ENCODE measurements around the gene MPP2.

The MPP2 gene

GRCh38 chr17:43881181-43881580 is 26.2 kb downstream of the MPP2 start:
- no peak overlapping the region for H3K4me3 ChIP-seq (replicated peaks; ENCODE audit: low read depth, low read length)
- TF ChIP-seq, protein P1, sequence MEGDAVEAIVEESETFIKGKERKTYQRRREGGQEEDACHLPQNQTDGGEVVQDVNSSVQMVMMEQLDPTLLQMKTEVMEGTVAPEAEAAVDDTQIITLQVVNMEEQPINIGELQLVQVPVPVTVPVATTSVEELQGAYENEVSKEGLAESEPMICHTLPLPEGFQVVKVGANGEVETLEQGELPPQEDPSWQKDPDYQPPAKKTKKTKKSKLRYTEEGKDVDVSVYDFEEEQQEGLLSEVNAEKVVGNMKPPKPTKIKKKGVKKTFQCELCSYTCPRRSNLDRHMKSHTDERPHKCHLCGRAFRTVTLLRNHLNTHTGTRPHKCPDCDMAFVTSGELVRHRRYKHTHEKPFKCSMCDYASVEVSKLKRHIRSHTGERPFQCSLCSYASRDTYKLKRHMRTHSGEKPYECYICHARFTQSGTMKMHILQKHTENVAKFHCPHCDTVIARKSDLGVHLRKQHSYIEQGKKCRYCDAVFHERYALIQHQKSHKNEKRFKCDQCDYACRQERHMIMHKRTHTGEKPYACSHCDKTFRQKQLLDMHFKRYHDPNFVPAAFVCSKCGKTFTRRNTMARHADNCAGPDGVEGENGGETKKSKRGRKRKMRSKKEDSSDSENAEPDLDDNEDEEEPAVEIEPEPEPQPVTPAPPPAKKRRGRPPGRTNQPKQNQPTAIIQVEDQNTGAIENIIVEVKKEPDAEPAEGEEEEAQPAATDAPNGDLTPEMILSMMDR (IDR thresholded peaks at IDR 0.05; ENCODE audit: low read length, missing control alignments) = no peak
- no peak for DNase-seq (ENCODE audit: low read depth)

DNA sequence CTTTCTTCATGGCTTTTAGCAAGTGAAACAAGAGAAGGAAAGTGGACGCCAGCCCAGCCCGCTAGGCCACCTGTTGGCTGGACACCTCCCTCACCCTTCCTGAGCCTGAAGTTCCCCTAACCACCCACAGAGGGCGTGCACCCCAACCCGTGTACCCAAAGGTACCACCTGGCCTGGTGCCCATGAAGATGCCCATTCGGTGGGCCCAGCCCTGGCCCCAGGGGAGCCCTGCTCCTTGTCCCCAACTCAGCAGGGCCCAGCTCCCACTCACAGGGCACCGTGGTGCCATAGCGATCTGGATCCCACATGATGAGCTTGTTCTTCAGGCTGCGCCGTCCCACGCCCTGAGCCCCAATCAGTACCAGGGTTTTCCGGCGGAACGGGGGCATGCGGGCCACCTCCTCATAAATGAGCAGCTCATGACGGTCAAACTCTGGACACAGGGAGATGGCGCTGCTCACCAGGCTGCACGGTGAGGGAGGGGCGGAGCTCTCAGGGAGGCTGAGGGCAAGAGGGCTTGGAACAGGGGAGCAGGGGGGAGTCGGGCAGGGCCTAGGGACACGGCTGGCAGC is 26.8 kb downstream of the MPP2 start:
- DNase-seq (ENCODE audit: low read depth) = peak; percentile 14
- no peak overlapping the region for H3K4me3 ChIP-seq (replicated peaks; ENCODE audit: low read depth, low read length)
- TF ChIP-seq, protein P1 (IDR thresholded peaks at IDR 0.05; ENCODE audit: low read length, missing control alignments) = peak; percentile 64

GRCh38 chr17:43879723-43880419 is 27.5 kb downstream of the MPP2 start:
- H3K4me3 ChIP-seq (replicated peaks; ENCODE audit: low read depth, low read length) = no peak overlapping the region
- TF ChIP-seq, protein P1 (IDR thresholded peaks at IDR 0.05; ENCODE audit: low read length, missing control alignments) = no peak
- DNase-seq (ENCODE audit: low read depth) = no peak

DNA sequence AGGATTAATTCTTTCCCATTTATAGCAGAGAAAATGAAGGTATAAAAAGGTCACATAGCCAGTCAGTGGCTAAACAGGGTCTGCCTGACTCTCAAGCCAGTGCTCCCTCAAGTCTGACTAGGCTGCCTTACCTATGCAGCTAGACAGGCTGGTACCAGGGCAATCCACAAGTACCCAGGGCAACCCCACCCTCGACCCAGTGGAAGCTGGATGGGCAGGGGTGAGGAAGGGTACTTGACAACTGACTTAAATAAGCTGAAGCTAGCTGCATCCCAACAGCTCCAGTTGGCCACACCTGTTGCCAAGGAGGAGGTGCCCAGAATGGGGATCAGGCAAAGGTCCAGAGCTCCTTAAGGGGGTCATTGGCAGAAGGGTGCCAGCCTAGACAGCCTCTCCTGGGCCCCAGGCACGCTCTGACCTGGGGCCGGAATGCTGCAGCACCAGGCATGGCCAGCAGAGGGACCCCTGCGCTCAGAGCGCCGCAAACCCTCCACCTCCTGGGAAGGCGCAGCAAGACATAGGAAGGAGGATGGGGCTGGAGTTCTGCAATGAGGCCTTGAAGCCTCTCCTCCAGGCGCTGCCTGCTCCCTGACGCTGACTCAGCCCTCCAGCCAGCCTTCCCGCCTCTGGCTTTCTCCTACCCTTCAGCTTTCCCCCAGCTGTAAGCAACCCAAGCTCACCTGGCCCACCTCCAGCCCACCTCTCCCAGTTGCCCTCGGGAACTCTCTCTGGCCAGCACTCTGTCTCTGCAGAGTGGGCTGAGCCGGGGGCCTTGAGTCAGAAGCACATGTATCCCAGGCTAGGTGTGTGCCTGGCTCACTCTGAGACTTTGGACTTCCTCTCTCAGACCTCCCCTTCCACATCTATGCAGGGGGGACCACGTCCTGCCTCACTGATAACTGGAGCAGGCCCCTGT is 28.8 kb downstream of the MPP2 start:
- DNase-seq (ENCODE audit: low read depth) = peak; percentile 90
- no peak overlapping the region for H3K4me3 ChIP-seq (replicated peaks; ENCODE audit: low read depth, low read length)
- TF ChIP-seq, protein P1 (IDR thresholded peaks at IDR 0.05; ENCODE audit: low read length, missing control alignments) = peak; percentile 95

GRCh38 chr17:43877451-43878155 is 29.7 kb downstream of the MPP2 start:
- H3K4me3 ChIP-seq (replicated peaks; ENCODE audit: low read depth, low read length) = no peak overlapping the region
- no peak for DNase-seq (ENCODE audit: low read depth)

DNA sequence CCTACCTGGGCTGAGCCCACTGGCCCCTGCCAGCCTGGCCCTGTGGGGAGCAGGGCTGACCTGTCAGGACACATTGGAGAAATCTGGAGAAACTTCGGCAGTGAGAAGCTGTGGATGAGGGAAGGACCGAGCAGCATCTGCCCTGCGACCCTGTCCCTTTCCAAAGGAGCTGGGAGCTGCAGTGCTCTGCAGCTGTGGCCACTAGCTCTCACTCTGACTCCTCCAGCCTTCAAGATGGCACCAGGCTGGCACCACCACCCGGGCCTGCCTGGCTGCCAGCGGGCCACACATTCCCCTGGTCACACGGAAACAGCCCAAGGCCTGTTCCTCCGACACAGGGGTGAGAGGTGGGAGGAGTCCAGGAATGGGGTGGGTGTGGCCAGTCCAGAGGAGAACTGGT is 30.3 kb downstream of the MPP2 start:
- no peak overlapping the region for H3K4me3 ChIP-seq (replicated peaks; ENCODE audit: low read depth, low read length)
- DNase-seq (ENCODE audit: low read depth) = no peak
- TF ChIP-seq, protein P1 (IDR thresholded peaks at IDR 0.05; ENCODE audit: low read length, missing control alignments) = no peak

More at GRCh38 chr17:43877451-43878155, 29.7 kb downstream of the MPP2 start:
- TF ChIP-seq, protein P1 (IDR thresholded peaks at IDR 0.05; ENCODE audit: low read length, missing control alignments) = no peak

Data from fibroblast of pulmonary artery (primary cell).